HepG2 (cell line): ENCODE results near the gene PTGES3. TPM values are rescaled to one million over a fixed set of nuclear protein-coding genes. Genes with fewer than 3 reads are reported as not detected.

Experiments used
- CHD4 ChIP-seq: fragments of 200-600 bp; sonication (generic); IDR thresholded peaks from 2 replicates; pipeline ENCODE4 v1.7.0; 2017; ENCODE audit warnings: mild to moderate bottlenecking, low read length, borderline replicate concordance
- CREM ChIP-seq, 2 experiments: sonication (generic) in 1 of 2; formaldehyde crosslinking in 1 of 2; IDR thresholded peaks; 2 replicates each; pipeline versions ENCODE4 v1.4.0 to v1.6.1; 2016 to 2020; ENCODE audit warnings: antibody characterized with exemption in 1 of 2, mild to moderate bottlenecking in 1 of 2, missing genetic modification reagents in 1 of 2
- DNMT1 ChIP-seq: sonication (generic); formaldehyde crosslinking; IDR thresholded peaks from 2 replicates; pipeline ENCODE4 v1.5.1; 2020; ENCODE audit warnings: mild to moderate bottlenecking, missing genetic modification reagents
- EP300 ChIP-seq, 3 experiments: sonication (generic) in 1 of 3; formaldehyde crosslinking in 1 of 3; IDR thresholded peaks; 2 replicates each; pipeline versions ENCODE4 v1.5.1 to v1.6.1; 2011 to 2020; ENCODE audit warnings: low read depth in 2 of 3, low read length in 2 of 3, borderline replicate concordance in 1 of 3, improper control_type of control experiment in 1 of 3, mild to moderate bottlenecking in 1 of 3, missing genetic modification reagents in 1 of 3, moderate library complexity in 1 of 3
- KDM5B ChIP-seq: sonication (generic); formaldehyde crosslinking; IDR thresholded peaks from 2 replicates; pipeline ENCODE4 v1.4.0; 2020; ENCODE audit warnings: missing genetic modification reagents, mild to moderate bottlenecking, borderline replicate concordance
- MXI1 ChIP-seq: IDR thresholded peaks from 3 replicates; pipeline ENCODE4 v1.6.1; 2012; ENCODE audit warnings: low read depth, low read length, inconsistent platforms, borderline replicate concordance
- PREB ChIP-seq: sonication (generic); formaldehyde crosslinking; IDR thresholded peaks from 2 replicates; pipeline ENCODE4 v1.4.0; 2020; ENCODE audit warnings: missing genetic modification reagents
- SCMH1 ChIP-seq: sonication (generic); formaldehyde crosslinking; IDR thresholded peaks from 2 replicates; pipeline ENCODE4 v1.9.0; 2021; ENCODE audit warnings: missing genetic modification reagents, mild to moderate bottlenecking, borderline replicate concordance
- SMAD1 ChIP-seq: sonication (generic); formaldehyde crosslinking; IDR thresholded peaks from 2 replicates; pipeline ENCODE4 v1.4.0; 2020; ENCODE audit warnings: missing genetic modification reagents, low read depth, mild to moderate bottlenecking, borderline replicate concordance
- SNAI1 ChIP-seq: sonication (generic); formaldehyde crosslinking; IDR thresholded peaks from 2 replicates; pipeline ENCODE4 v1.5.0; 2020; ENCODE audit warnings: mild to moderate bottlenecking, missing genetic modification reagents, borderline replicate concordance
- SSRP1 ChIP-seq: IDR thresholded peaks from 2 replicates; pipeline ENCODE4 v1.6.1; 2016; ENCODE audit warnings: control low read depth
- ZBTB34 ChIP-seq: sonication (generic); formaldehyde crosslinking; IDR thresholded peaks from 2 replicates; pipeline ENCODE4 v1.8.0; 2022; ENCODE audit warnings: mild to moderate bottlenecking, missing genetic modification reagents
- ZNF138 ChIP-seq: sonication (generic); formaldehyde crosslinking; IDR thresholded peaks from 2 replicates; pipeline ENCODE4 v1.5.0; 2020; ENCODE audit warnings: mild to moderate bottlenecking, low read depth, missing genetic modification reagents
- ZNF225 ChIP-seq: sonication (generic); formaldehyde crosslinking; IDR thresholded peaks from 2 replicates; pipeline ENCODE4 v1.4.0; 2020; ENCODE audit warnings: mild to moderate bottlenecking, missing genetic modification reagents
- ZNF232 ChIP-seq: sonication (generic); formaldehyde crosslinking; IDR thresholded peaks from 2 replicates; pipeline ENCODE4 v1.4.0; 2020; ENCODE audit warnings: missing genetic modification reagents, borderline replicate concordance
- ZNF446 ChIP-seq: sonication (generic); formaldehyde crosslinking; IDR thresholded peaks from 2 replicates; pipeline ENCODE4 v1.5.0; 2020; ENCODE audit warnings: mild to moderate bottlenecking, missing genetic modification reagents
- ZNF552 ChIP-seq: sonication (generic); formaldehyde crosslinking; IDR thresholded peaks from 2 replicates; pipeline ENCODE4 v1.9.0; 2022; ENCODE audit warnings: missing genetic modification reagents, mild to moderate bottlenecking, borderline replicate concordance
- ZNF563 ChIP-seq: sonication (generic); formaldehyde crosslinking; IDR thresholded peaks from 2 replicates; pipeline ENCODE4 v1.8.0; 2022; ENCODE audit warnings: mild to moderate bottlenecking, moderate library complexity, missing genetic modification reagents
- ZNF607 ChIP-seq: sonication (generic); formaldehyde crosslinking; IDR thresholded peaks from 2 replicates; pipeline ENCODE4 v1.5.1; 2020; ENCODE audit warnings: missing genetic modification reagents, mild to moderate bottlenecking, borderline replicate concordance
- ZNF710 ChIP-seq: sonication (generic); formaldehyde crosslinking; IDR thresholded peaks from 2 replicates; pipeline ENCODE4 v1.5.0; 2020; ENCODE audit warnings: mild to moderate bottlenecking, missing genetic modification reagents, borderline replicate concordance
- polyA plus RNA-seq, 8 experiments: library from polyadenylated mRNA; depleted of rRNA in 3 of 8; stranded (reverse) in 7 of 8; unstranded in 1 of 8; fragments of >200 nt; fragmentation: Illumina TruSeq in 4 of 8; extraction: Trizol in 4 of 8; gene quantifications; 2 replicates each; pipeline versions ENCODE4 v1.2.1 to v1.2.3, GENCODE V29; 2011 to 2016; ENCODE audit warnings: low read depth in 4 of 8, missing spikeins in 1 of 8, mixed read lengths in 1 of 8; ENCODE audit not compliant: insufficient read depth in 1 of 8
- total RNA-seq, 5 experiments: library from RNA; depleted of rRNA; stranded (reverse); fragments of >200 nt; fragmentation: Illumina TruSeq; extraction: Trizol; gene quantifications; 2 replicates each; pipeline ENCODE4 v1.2.3, GENCODE V29; 2016; ENCODE audit warnings: low read depth in 1 of 5
- TF ChIP-seq, protein P1 (sequence below): sonication (generic); formaldehyde crosslinking; IDR thresholded peaks from 2 replicates; pipeline ENCODE4 v1.8.1; 2023; ENCODE audit warnings: mild to moderate bottlenecking, missing genetic modification reagents

PTGES3 gene
- total and polyA plus RNA-seq, 2 of the 13 experiments (the other 11 are each of a cell fraction or from before 2014, with no cell fraction given): 54.4 to 159 TPM

GRCh38 chr12:56645717-56646446, 42.2 kb downstream of the PTGES3 start, which contains the start of gene ATP5F1B (continued):
- TF ChIP-seq ZNF607 (peak; percentile 87), SMAD1 (peak; percentile 89; the same call in 1 of the 2 replicates), MXI1 (peak; percentile 62; the same call in 1 of the 3 replicates), SCMH1 (no peak), CHD4 (no peak), CREM (IDR thresholded peaks at IDR 0.05) (peak; percentile 96), CREM (CRISPR knock-in tag; IDR thresholded peaks at IDR 0.05) (peak; percentile 14; the same call in 1 of the 2 replicates), ZNF446 (CRISPR knock-in tag) (peak; percentile 91; the same call in 1 of the 2 replicates), ZNF552 (CRISPR knock-in tag) (0 out of 2 replicates have a peak, but pooled peaks have one; percentile 76), ZNF138 (CRISPR knock-in tag) (0 out of 2 replicates have a peak, but pooled peaks have one; percentile 72), KDM5B (CRISPR knock-in tag) (peak; percentile 65; the same call in 1 of the 2 replicates), ZNF563 (peak; percentile 84), EP300 (IDR thresholded peaks at IDR 0.05; ENCODE audit: low read depth in 2 of 2, low read length in 2 of 2) (no peak), EP300 (CRISPR knock-in tag; IDR thresholded peaks at IDR 0.05; ENCODE audit: borderline replicate concordance) (no peak), ZNF225 (CRISPR knock-in tag) (peak; percentile 22; the same call in 1 of the 2 replicates), ZNF710 (CRISPR knock-in tag) (no peak), ZBTB34 (CRISPR knock-in tag) (no peak), SNAI1 (CRISPR knock-in tag) (no peak), SSRP1 (CRISPR knock-in tag) (no peak), PREB (CRISPR knock-in tag) (no peak), DNMT1 (CRISPR knock-in tag) (peak; percentile 18; the same call in 1 of the 2 replicates), ZNF232 (CRISPR knock-in tag) (peak; percentile 84)
- TF ChIP-seq, protein P1, sequence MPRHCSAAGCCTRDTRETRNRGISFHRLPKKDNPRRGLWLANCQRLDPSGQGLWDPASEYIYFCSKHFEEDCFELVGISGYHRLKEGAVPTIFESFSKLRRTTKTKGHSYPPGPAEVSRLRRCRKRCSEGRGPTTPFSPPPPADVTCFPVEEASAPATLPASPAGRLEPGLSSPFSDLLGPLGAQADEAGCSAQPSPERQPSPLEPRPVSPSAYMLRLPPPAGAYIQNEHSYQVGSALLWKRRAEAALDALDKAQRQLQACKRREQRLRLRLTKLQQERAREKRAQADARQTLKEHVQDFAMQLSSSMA (CRISPR knock-in tag): no peak
